Neural progenitor cell (in vitro differentiated cells): ENCODE results near the gene FAM193B.

Experiments used
- CTCF ChIP-seq: fragments of 200-600 bp; sonication (generic); IDR thresholded peaks from 2 replicates; pipeline ENCODE4 v1.5.1; 2017; ENCODE audit warnings: antibody characterized with exemption, mild to moderate bottlenecking
- EZH2 ChIP-seq: fragments of 200-600 bp; sonication (generic); IDR thresholded peaks from 2 replicates; pipeline ENCODE4 v1.6.1; 2017; ENCODE audit warnings: antibody characterized with exemption, mild to moderate bottlenecking, moderate library complexity
- EZH2phosphoT487 ChIP-seq: fragments of 200-600 bp; sonication (generic); IDR thresholded peaks from 2 replicates; pipeline ENCODE4 v1.6.1; 2017; ENCODE audit warnings: antibody characterized with exemption

GRCh38 chr5:177540438-177540837, 13.9 kb downstream of the FAM193B start:
- TF ChIP-seq CTCF (no peak), EZH2 (no peak), EZH2phosphoT487 (no peak)
